CD14-positive monocyte (primary cell): Measurements from ENCODE around the gene ODAD2. TPM values are rescaled to one million over a fixed set of nuclear protein-coding genes. Genes with fewer than 3 reads are reported as not detected.

Source experiments
- DNase-seq, 3 donors: peaks; one replicate each; pipeline ENCODE4 v3.0.0-alpha.2; 2011 to 2022
- H2AFZ ChIP-seq: 2 replicates; pipeline ENCODE4 v1.6.0; 2012; ENCODE audit warnings: mild to moderate bottlenecking, low read depth, low read length, inconsistent platforms; ENCODE audit not compliant: insufficient read depth, poor library complexity, severe bottlenecking
- H3K27ac ChIP-seq, 2 donors: 1 replicate in 1 of 2; 2 replicates in 1 of 2; pipeline ENCODE4 v1.5.1; 2012 to 2013; ENCODE audit warnings: low read length in 2 of 2, control low read depth in 1 of 2, inconsistent platforms in 1 of 2, low read depth in 1 of 2, mild to moderate bottlenecking in 1 of 2
- H3K27me3 ChIP-seq, 2 donors: one replicate each; pipeline versions ENCODE4 v1.6.0 to v1.6.1; 2011 to 2013; ENCODE audit warnings: low read length in 2 of 2; ENCODE audit not compliant: control insufficient read depth in 2 of 2, insufficient read depth in 2 of 2
- H3K36me3 ChIP-seq, 2 donors: replicated peaks in 1 of 2; 1 replicate in 1 of 2; 2 replicates in 1 of 2; pipeline versions ENCODE4 v1.5.1 to v1.6.1; 2012 to 2013; ENCODE audit warnings: low read length in 2 of 2, control low read depth in 1 of 2, inconsistent platforms in 1 of 2, mild to moderate bottlenecking in 1 of 2; ENCODE audit not compliant: insufficient read depth in 2 of 2, control insufficient read depth in 1 of 2
- H3K4me1 ChIP-seq, 2 donors: 1 replicate in 1 of 2; 2 replicates in 1 of 2; pipeline versions ENCODE4 v1.5.1 to v1.6.1; 2012 to 2013; ENCODE audit warnings: low read length in 2 of 2, control low read depth in 1 of 2, inconsistent platforms in 1 of 2, mild to moderate bottlenecking in 1 of 2, moderate library complexity in 1 of 2; ENCODE audit not compliant: insufficient read depth in 2 of 2, control insufficient read depth in 1 of 2
- H3K4me2 ChIP-seq: replicated peaks from 2 replicates; pipeline ENCODE3; 2012; ENCODE audit warnings: low read length, moderate library complexity, mild to moderate bottlenecking; ENCODE audit not compliant: poor library complexity, severe bottlenecking; ENCODE audit errors: extremely low read depth
- H3K4me3 ChIP-seq, 3 experiments: fragments of 200-600 bp in 1 of 3; sonication (generic) in 1 of 3; replicated peaks in 1 of 3; 1 replicate in 2 of 3; 2 replicates in 1 of 3; pipeline ENCODE4 v1.5.1; 2011 to 2013; ENCODE audit warnings: low read length in 3 of 3, mild to moderate bottlenecking in 3 of 3, control low read depth in 2 of 3, low read depth in 2 of 3, inconsistent platforms in 1 of 3, moderate library complexity in 1 of 3
- H3K79me2 ChIP-seq: 2 replicates; pipeline ENCODE4 v1.6.0; 2012; ENCODE audit warnings: mild to moderate bottlenecking, control low read depth, inconsistent platforms, low read length, moderate library complexity; ENCODE audit not compliant: insufficient read depth
- H3K9ac ChIP-seq: 2 replicates; pipeline ENCODE4 v1.6.0; 2017; ENCODE audit warnings: low read length, mild to moderate bottlenecking; ENCODE audit not compliant: insufficient read depth, poor library complexity, severe bottlenecking
- H3K9me3 ChIP-seq, 2 donors: replicated peaks in 1 of 2; 1 replicate in 1 of 2; 2 replicates in 1 of 2; pipeline versions ENCODE4 v1.5.1 to v1.6.1; 2012 to 2013; ENCODE audit warnings: low read length in 2 of 2, control low read depth in 1 of 2; ENCODE audit not compliant: control insufficient read depth in 1 of 2, insufficient read depth in 1 of 2
- H4K20me1 ChIP-seq: 2 replicates; pipeline ENCODE4 v1.6.0; 2012; ENCODE audit warnings: mild to moderate bottlenecking, low read length, control low read depth, moderate library complexity; ENCODE audit not compliant: insufficient read depth
- H3K27ac Mint-ChIP-seq, 7 donors: one replicate each; pipeline ENCODE4 v1.8.0; 2020; ENCODE audit warnings: mild to moderate bottlenecking in 7 of 7, mixed read lengths in 7 of 7, moderate library complexity in 6 of 7, inconsistent platforms in 2 of 7
- H3K27me3 Mint-ChIP-seq, 3 donors: one replicate each; pipeline ENCODE4 v1.8.0; 2021 to 2022; ENCODE audit warnings: low read depth in 3 of 3, mild to moderate bottlenecking in 3 of 3, mixed read lengths in 3 of 3, moderate library complexity in 3 of 3, inconsistent platforms in 1 of 3
- H3K36me3 Mint-ChIP-seq, 2 donors: one replicate each; pipeline ENCODE4 v1.8.0; 2020; ENCODE audit warnings: mixed read lengths in 2 of 2, inconsistent platforms in 1 of 2, mild to moderate bottlenecking in 1 of 2
- H3K4me1 Mint-ChIP-seq: one replicate; pipeline ENCODE4 v1.8.0; 2020; ENCODE audit warnings: mild to moderate bottlenecking, mixed read lengths
- H3K4me3 Mint-ChIP-seq, 2 donors: one replicate each; pipeline ENCODE4 v1.8.0; 2020; ENCODE audit warnings: mild to moderate bottlenecking in 2 of 2, mixed read lengths in 2 of 2, moderate library complexity in 1 of 2
- H3K9me3 Mint-ChIP-seq, 7 donors: one replicate each; pipeline ENCODE4 v1.8.0; 2020 to 2022; ENCODE audit warnings: mixed read lengths in 7 of 7, mild to moderate bottlenecking in 6 of 7, moderate library complexity in 6 of 7, inconsistent platforms in 2 of 7
- CTCF ChIP-seq: fragments of 200-600 bp; IDR thresholded peaks from one replicate; pipeline ENCODE4 v1.8.0; 2022; ENCODE audit warnings: antibody characterized with exemption, mild to moderate bottlenecking
- WGBS: methylation state at CpG from one replicate; pipeline ENCODE4 v1.1.5; 2013; ENCODE audit warnings: missing lambda C conversion rate; ENCODE audit not compliant: insufficient coverage; 5-methylcytosine and 5-hydroxymethylcytosine counted together
- intact Hi-C, 2 donors: fragments of 100-400 bp; cut with micrococcal nuclease; formaldehyde crosslinking; loops; one replicate each; pipeline versions ENCODE4 v1.15.0 to v1.15.1; 2023
- polyA plus RNA-seq, 3 donors: library from polyadenylated mRNA; depleted of rRNA in 1 of 3; unstranded in 2 of 3; stranded (reverse) in 1 of 3; fragments of 300-500 nt in 2 of 3; fragments of >200 nt in 1 of 3; fragmentation: Illumina TruSeq in 2 of 3; gene quantifications; 1 replicate in 2 of 3; 2 replicates in 1 of 3; pipeline ENCODE4 v1.2.3, GENCODE V29; 2012 to 2021

The ODAD2 gene
- polyA plus RNA-seq, 3 donors: not detected

GRCh38 chr10:27899058-27899457 lies 99.8 kb downstream of the ODAD2 start:
- H3K9me3 ChIP-seq: peaks cover 0 to 10% of the 10 kb centered on the region in 2 donors
- intact Hi-C loops: no loop called here
- no peak for TF ChIP-seq CTCF
- WGBS: 97% methylated on average over 6 of the region's 8 CpGs
- H3K27me3 ChIP-seq: no peaks in the 10 kb centered on the region
- H4K20me1 ChIP-seq: no peaks in the 10 kb centered on the region
- H3K36me3 ChIP-seq: no peaks in the 10 kb centered on the region
- DNase-seq: no peak
- Mint-ChIP-seq H3K27ac (no peak overlapping the region), H3K4me3 (no peak overlapping the region), H3K4me1 (no peaks in the 10 kb centered on the region), H3K9me3 (peaks cover 2 to 20% (median 13%) of the 10 kb centered on the region in 7 donors), H3K36me3 (no peaks in the 10 kb centered on the region), H3K27me3 (peaks cover 0 to 1% (median 0%) of the 10 kb centered on the region in 3 donors)
- no peak overlapping the region for H2AFZ ChIP-seq
- no peak overlapping the region for H3K9ac ChIP-seq
- no peaks in the 10 kb centered on the region for H3K79me2 ChIP-seq
- no peaks in the 10 kb centered on the region for H3K4me1 ChIP-seq
- H3K4me2 ChIP-seq: no peak overlapping the region
- H3K27ac ChIP-seq: no peak overlapping the region
- no peak overlapping the region for H3K4me3 ChIP-seq

GRCh38 chr10:27893358-27893954 lies 105.4 kb downstream of the ODAD2 start:
- H3K4me2 ChIP-seq: no peak overlapping the region
- no peak overlapping the region for H2AFZ ChIP-seq
- no peak overlapping the region for H3K4me3 ChIP-seq
- Mint-ChIP-seq H3K27ac (no peak overlapping the region), H3K4me3 (no peak overlapping the region), H3K4me1 (no peaks in the 10 kb centered on the region), H3K36me3 (no peaks in the 10 kb centered on the region), H3K27me3 (peaks cover 0 to 2% (median 0%) of the 10 kb centered on the region in 3 donors), H3K9me3 (peaks cover 0 to 3% (median 0%) of the 10 kb centered on the region in 7 donors)
- no peaks in the 10 kb centered on the region for H3K27me3 ChIP-seq
- no peak overlapping the region for H3K27ac ChIP-seq
- no peak for TF ChIP-seq CTCF
- WGBS: 89% methylated on average over 4 of the region's 7 CpGs
- no peaks in the 10 kb centered on the region for H3K79me2 ChIP-seq
- DNase-seq: no peak
- H3K36me3 ChIP-seq: no peaks in the 10 kb centered on the region
- H3K9me3 ChIP-seq: no peaks in the 10 kb centered on the region
- no peak overlapping the region for H3K9ac ChIP-seq
- intact Hi-C loops: no loop called here
- H4K20me1 ChIP-seq: no peaks in the 10 kb centered on the region
- no peaks in the 10 kb centered on the region for H3K4me1 ChIP-seq
